HG02870 (cell line): ENCODE data around the gene AGPAT3.

Experiments
- ATAC-seq: cut with Tn5 transposase; IDR thresholded peaks from one replicate; pipeline ENCODE4 v1.9.1; 2021; ENCODE audit warnings: mild to moderate bottlenecking, moderate library complexity; ENCODE audit not compliant: unreplicated experiment

AGPAT3 gene

GRCh38 chr21:43934716-43935705 is 70.0 kb downstream of the AGPAT3 start:
- no peak for ATAC-seq

- no peak for ATAC-seq
Measured at GRCh38 chr21:43935711-43936110, 70.7 kb downstream of the AGPAT3 start.

- ATAC-seq: no peak
Measured at GRCh38 chr21:43936247-43936967, 71.4 kb downstream of the AGPAT3 start.

GRCh38 chr21:43937051-43937832 is 72.2 kb downstream of the AGPAT3 start:
- ATAC-seq: no peak

- ATAC-seq: no peak
Measured at GRCh38 chr21:43937891-43938309, 72.9 kb downstream of the AGPAT3 start.

- peak; percentile 73 for ATAC-seq
Measured at GRCh38 chr21:43938751-43939442, 73.9 kb downstream of the AGPAT3 start.

GRCh38 chr21:43939443-43940328 is 74.7 kb downstream of the AGPAT3 start:
- no peak for ATAC-seq

GRCh38 chr21:43940329-43941050 is 75.5 kb downstream of the AGPAT3 start:
- no peak for ATAC-seq

- no peak for ATAC-seq
Measured at GRCh38 chr21:43942201-43942600, 77.2 kb downstream of the AGPAT3 start.

- ATAC-seq: no peak
Measured at GRCh38 chr21:43942621-43943020, 77.6 kb downstream of the AGPAT3 start.

GRCh38 chr21:43943512-43944077 is 78.6 kb downstream of the AGPAT3 start:
- ATAC-seq: no peak

GRCh38 chr21:43944078-43944633 is 79.1 kb downstream of the AGPAT3 start:
- no peak for ATAC-seq

GRCh38 chr21:43944757-43945156 is 79.7 kb downstream of the AGPAT3 start:
- ATAC-seq: no peak

GRCh38 chr21:43948740-43949498 is 83.9 kb downstream of the AGPAT3 start:
- ATAC-seq: no peak

GRCh38 chr21:43949499-43950208 is 84.6 kb downstream of the AGPAT3 start:
- ATAC-seq: no peak

GRCh38 chr21:43950481-43950880 is 85.5 kb downstream of the AGPAT3 start:
- ATAC-seq: no peak

- ATAC-seq: no peak
Measured at GRCh38 chr21:43950936-43951335, 85.9 kb downstream of the AGPAT3 start.
